IPS DF 4.7 (cell line): ENCODE results near the gene CLDND1.

Experiments used
- DNase-seq: peaks from one replicate; pipeline ENCODE4 v3.0.0-alpha.2; 2013; ENCODE audit warnings: low spot score; ENCODE audit errors: extremely low read depth

Gene CLDND1

GRCh38 chr3:98551754-98552153 is 29.1 kb upstream of the CLDND1 start:
- no peak for DNase-seq

DNA sequence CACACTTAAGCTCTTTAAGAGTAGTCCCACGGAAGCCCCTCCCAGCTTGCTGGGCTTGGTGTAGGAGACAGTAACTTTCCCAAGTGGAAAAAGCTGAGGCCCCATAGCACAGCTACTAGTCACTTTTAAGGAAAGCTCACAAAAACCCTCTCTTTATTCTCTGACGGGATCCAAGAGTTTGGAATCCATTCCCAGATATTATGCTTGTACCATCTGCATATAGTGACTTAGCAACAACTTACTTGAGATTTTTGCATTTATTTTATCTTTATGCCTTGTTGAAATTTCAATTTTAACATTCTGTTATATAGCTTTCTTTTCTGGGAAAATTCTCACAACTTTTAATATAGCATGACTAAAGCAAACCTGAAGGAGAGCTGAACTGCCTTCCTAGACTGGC is 28.5 kb upstream of the CLDND1 start:
- no peak for DNase-seq

DNA sequence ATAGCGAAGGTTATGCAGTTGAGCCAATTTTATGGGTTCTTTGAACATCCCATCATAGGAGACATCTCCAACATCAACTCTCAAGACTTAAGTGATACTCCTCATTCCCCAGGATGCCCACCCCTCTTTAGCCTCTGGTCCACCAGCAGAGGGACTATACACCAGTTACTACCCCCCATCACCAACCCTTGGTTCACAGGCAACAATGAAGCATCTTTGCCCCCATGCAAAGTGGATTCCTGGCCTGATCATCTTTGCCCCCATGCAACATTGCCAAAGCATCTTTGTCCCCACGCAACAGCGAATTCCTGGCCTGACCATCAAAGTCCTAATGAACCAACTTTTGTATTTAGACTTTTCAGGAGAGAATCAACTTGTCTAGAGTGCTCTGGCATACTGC is 28.1 kb upstream of the CLDND1 start:
- DNase-seq, result no peak

DNA sequence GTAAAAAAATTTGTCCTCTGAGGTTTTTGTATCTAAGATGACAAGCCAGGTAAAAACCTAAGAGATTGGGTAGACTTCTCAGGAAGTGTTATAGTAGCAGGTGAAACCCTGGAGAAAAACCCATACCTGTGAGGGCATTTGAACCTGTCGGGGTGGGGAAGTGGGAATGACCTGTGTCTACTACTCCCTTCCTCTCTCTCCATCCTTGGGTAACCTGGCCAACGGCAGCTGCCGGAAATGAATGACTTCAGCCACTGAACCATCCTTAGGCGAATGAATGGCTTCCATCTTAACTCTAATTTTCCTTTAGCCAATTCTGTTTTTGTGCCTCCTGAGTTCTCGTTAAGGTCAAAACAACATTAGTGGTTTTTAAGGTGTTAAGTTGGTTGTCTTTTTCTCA is 25.8 kb upstream of the CLDND1 start:
- no peak for DNase-seq

- no peak for DNase-seq
Observed at GRCh38 chr3:98545940-98546339, 23.2 kb upstream of the CLDND1 start.

- no peak for DNase-seq
Observed at GRCh38 chr3:98542623-98543022, 19.9 kb upstream of the CLDND1 start.

DNA sequence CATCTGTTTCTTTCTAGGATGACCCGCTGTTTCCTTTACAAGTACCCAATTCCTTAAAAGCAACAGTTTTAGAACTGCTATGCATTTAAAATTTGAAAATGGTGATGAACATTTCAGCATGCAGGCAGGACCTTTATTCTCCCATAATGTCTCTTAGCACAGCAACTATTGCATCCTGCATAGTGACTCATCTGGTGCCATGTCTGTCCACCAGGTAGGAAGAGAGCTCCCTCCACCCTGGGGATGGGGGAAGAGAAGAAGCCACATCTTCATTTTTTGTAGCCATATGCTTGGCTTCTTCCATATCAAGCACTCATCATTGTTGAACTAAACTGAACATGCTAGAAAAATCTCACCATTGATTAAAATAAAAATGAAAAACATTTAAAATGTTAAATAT is 19.0 kb upstream of the CLDND1 start:
- no peak for DNase-seq

DNA sequence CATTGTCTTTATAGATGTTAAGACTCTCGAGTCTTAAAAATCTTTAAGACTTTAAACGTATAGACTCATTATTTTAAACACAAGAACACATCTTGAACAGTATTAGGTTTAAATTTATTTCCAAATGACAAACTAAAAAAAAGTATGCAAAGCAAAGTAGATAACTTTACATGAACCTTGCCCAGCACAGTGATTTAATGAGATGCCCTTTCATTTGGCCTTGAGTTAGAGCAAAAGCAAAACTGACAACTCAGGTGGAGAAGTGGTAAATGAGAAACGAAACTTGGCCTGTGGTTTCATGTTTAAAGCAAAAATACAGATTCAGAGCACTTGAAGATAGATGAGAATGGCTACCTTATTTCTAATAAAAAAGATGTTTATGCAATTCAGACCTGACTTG is 17.6 kb upstream of the CLDND1 start:
- no peak for DNase-seq

DNA sequence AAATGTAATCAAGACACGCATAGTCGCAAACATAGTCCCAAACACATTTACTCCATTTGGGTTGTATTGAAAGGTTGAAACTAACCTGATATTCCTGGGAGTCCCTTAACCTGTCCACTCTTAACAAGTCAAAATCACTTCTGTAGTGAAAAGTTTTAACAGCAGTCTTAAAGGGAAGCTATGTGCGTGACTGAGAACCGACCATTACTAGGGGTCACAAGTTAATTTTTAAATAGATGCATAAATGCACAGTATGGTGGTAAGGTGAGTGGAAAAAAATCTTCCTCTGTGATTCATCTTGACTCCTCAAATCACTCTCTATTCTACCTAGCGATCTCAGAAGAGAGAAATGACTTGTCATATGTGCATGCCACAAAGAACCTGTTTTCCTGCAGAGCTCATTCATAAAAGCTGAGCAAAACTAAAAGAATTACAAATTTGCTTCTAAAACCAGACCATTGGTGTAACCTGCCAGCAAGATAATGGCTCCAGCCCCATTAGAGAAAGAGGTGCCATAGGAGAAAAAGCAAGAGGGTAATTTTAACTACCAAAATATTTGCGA is 13.8 kb upstream of the CLDND1 start:
- DNase-seq, result no peak

DNA sequence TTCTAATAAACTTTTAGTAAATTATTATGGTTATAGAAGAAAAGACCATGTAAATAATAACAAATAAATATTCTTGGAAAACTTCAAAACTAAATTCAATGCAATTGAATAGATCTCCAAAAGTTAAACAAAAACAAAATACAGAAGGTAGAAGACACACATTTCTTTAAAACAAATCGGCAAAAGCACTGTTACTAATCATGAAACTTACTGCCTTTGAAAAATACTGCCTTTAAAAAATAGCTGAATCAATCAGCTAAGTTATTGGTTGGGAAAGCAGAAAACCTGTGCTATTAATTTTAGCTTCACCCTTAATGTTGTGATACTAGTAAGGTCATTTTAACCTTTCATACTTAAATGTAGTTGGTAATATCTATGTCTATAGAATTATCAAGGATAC is 12.0 kb upstream of the CLDND1 start:
- DNase-seq, result no peak

DNA sequence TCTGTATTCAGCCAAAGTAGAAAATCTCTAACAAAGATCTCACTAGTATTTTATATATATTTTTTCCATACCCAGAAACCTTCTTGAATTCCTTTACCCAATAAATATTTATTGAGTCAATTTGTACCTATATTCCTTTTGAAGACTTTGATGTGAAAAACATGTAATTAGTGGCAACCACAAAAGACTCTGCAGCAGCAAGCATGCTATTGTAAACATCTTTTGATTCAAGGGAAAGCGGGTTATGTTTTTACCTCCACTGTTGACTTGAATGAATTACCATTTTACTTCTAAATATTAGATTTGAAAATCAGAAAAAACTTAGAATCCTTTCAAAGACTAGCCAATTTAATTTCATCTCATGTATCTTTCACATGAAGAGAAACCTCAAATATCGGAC is 11.5 kb upstream of the CLDND1 start:
- no peak for DNase-seq

GRCh38 chr3:98532709-98533571 is 10.2 kb upstream of the CLDND1 start:
- no peak for DNase-seq

DNA sequence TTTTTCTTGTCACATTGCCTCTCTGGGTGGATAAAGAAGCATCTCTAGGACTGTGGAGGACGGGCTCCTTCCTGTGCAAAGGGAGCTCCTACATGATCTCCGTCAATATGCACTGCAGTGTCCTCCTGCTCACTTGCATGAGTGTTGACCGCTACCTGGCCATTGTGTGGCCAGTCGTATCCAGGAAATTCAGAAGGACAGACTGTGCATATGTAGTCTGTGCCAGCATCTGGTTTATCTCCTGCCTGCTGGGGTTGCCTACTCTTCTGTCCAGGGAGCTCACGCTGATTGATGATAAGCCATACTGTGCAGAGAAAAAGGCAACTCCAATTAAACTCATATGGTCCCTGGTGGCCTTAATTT is 9.6 kb upstream of the CLDND1 start:
- DNase-seq, result no peak

- no peak for DNase-seq
Observed at GRCh38 chr3:98531622-98532274, 9.0 kb upstream of the CLDND1 start, which contains the start of gene GPR15. TSS of gene GPR15 (plus strand) at chr3:98531978. CDS start at chr3:98532034, 56 bp downstream.

DNA sequence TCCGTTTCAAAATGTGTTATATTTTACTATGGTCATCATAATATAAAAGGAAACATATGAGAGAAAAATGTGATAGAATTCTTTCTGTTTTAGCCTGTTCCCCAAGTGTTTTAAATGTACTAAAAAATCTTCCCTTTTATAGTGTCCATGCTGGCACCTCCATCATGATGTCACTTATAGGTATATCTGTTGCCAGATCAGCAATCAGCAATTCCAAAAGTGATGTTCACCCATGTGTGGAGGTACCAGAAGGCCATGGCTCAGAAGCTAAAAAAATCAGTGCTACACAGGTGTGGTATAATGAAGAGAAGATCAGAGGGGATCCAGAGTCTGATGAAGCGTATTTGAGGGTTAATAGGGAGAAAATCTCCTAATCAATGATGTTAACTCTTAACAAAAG is 8.0 kb upstream of the CLDND1 start:
- no peak for DNase-seq

DNA sequence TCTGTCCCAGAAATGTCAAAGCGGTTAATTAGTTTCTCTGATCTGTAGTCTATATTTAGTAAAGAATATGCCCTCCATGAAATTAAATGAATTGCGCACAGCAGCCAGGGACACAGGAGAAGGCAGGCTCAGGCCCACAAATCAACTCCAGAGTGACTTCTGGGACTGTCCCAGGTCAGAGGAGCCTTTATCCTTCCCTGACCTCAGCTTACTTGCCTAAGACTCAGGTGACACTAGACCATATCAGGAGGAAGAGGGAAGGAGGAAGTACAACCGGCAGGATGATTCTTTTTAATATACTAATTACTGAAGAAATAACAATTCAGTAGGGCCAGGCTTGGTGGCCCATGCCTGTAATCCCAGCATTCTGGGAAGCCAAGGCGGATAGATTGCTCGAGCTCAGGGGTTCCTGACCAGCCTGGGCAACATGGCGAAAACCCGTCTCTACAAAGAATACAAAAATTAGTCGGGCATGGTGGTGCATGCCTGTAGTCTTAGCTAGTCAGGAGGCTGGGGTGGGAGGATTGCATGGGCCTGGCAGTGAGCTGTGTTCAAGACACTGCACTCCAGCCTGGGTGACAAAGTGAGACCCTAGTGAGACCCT is 7.3 kb upstream of the CLDND1 start:
- DNase-seq, result no peak

DNA sequence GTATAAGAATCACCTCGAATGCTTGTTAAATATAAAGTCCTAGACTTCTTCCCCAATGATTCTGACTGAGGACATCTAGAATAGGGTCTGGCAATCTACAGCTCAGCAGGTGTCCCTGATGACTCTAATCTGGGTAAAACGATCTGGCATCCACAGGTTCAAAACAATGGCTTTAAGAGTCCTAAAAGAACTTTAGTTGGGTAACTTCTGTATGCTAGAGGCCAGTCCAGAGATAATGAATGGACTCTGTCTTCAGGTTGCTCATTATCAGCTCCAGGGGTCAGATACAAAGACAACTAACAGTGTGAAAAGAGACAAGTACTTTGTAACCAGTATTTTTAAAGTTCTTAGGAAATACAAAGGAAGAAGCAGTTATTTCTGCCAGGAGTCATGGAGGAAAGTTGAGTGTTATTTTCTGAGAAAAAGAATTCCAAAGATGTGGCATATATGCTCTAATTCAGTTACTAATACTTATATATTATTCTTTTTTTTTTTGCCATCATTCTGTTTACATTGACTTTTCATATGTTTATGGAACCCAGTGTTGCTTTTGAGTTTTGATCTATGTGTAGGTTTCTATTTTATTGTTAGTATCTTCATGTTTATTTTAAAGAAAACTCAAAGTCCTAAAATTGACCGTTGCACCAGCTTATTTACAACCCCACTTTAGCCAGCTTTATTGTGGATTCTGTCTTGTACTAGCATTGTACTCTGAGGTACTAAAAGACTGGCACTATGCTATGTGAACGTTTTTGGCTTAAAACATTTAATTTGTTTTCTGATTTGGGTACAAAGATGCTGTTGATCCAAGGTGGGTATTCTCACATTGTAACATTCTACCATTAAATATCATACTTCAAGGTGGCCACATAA is 6.0 kb upstream of the CLDND1 start:
- no peak for DNase-seq

DNA sequence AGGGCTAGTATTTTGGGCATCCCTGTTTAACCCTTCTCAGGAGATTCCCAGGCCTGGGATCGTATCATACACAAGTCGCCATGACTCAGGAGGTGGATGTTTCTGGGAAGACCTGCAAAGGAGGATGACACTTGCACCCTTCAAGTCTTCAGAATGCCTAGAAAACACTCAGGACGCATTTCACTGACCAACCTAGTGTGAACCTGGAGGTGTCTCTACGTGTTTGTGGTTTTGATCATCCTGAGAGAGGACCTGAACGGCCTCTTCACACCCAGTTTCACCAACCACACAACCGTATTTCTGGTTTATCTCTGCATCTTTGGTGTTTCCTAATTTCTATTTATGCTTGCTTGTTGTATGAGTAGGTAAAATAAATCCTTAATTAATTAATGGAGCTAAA is 2.8 kb upstream of the CLDND1 start:
- DNase-seq, result no peak

GRCh38 chr3:98521897-98522543 is 682 bp downstream of the CLDND1 start:
- DNase-seq, result no peak

DNA sequence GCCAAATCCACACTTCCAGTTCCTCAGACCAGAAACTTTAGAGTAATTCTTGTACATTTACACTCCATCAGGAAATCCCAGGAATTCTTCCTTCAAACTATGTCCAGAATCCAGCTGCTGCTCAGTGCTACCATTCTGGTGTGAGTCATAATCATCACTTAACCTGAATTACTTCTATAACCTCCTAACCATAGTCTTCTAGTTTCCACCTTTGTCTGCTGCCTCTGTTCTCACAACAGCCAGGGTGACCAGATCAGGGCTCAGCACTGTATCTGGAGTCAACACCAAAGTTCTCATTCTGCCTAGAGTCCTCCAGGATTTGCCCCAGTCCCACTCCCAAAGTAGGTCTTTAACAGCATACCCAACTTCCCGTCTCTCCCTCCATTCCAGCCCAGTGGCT is 3.4 kb downstream of the CLDND1 start:
- DNase-seq, result no peak

GRCh38 chr3:98518816-98519215 is 3.9 kb downstream of the CLDND1 start:
- DNase-seq, result no peak
